ENCODE results near the gene DET1.

The DET1 gene

DNA sequence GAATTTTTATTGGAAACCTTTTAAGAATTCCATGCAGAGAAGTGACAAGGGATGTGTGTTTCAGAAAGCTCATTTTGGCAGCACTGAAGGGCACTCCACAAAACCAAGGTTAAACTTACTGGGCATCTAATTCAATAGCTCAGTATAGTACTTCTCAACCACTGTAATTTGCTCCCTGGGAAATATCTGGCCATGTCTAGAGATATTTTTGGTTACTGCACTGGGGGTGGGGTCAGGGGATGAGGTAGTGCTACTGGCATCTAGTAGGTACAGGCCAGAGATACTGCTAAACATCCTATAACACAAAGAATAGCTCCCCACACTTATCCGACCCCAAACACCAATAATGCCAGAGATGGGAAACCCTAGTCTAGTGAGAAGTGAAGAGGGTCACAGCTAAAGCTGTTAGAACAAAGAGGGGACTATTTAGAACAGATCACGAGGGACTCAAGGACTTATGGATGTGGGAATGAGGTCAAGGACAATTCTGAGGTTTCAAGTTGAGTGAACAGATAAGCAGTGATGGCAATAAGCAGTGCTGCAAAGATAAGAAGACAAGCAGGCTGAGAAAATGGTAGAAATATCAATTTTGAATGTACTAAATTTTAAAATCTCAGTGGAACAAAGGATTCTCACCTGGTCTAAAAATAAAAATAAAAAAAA, 82.5 kb downstream of the DET1 start:
- no peak for DNase-seq

Data from NCI-H1048 (cell line).